AG10803 (cell line): ENCODE data around the gene GNLY.
"Not testable (repeated sequence)": the region's sequence is repeated elsewhere in the genome, so short reads cannot be mapped to it uniquely, and the experiment has no call there.

Source experiments
- DNase-seq: peaks from one replicate; pipeline ENCODE4 v3.0.0; 2010; ENCODE audit warnings: low read depth
- H3K4me3 ChIP-seq: 2 replicates; pipeline ENCODE4 v1.5.1; 2011; ENCODE audit warnings: mild to moderate bottlenecking, low read length, control low read depth
- CTCF ChIP-seq: conservative IDR thresholded peaks from 2 replicates; pipeline ENCODE4 v1.5.1; 2011; ENCODE audit warnings: mild to moderate bottlenecking, low read length, control low read depth, inconsistent platforms

The GNLY gene

GRCh38 chr2:85711578-85712060 is 17.5 kb downstream of the GNLY start:
- no peak for DNase-seq

GRCh38 chr2:85712336-85712735 is 18.2 kb downstream of the GNLY start:
- no peak for DNase-seq
- H3K4me3 ChIP-seq: no peak overlapping the region
- no peak for TF ChIP-seq CTCF

More at GRCh38 chr2:85711578-85712060, 17.5 kb downstream of the GNLY start:
- no peak for TF ChIP-seq CTCF
- no peak overlapping the region for H3K4me3 ChIP-seq

- DNase-seq: peak; percentile 38
- no peak for TF ChIP-seq CTCF
- H3K4me3 ChIP-seq: no peak overlapping the region
Observed at GRCh38 chr2:85712849-85713612, 18.9 kb downstream of the GNLY start.

GRCh38 chr2:85713836-85714235 is 19.7 kb downstream of the GNLY start:
- TF ChIP-seq CTCF: no peak
- no peak overlapping the region for H3K4me3 ChIP-seq
- no peak for DNase-seq

DNA sequence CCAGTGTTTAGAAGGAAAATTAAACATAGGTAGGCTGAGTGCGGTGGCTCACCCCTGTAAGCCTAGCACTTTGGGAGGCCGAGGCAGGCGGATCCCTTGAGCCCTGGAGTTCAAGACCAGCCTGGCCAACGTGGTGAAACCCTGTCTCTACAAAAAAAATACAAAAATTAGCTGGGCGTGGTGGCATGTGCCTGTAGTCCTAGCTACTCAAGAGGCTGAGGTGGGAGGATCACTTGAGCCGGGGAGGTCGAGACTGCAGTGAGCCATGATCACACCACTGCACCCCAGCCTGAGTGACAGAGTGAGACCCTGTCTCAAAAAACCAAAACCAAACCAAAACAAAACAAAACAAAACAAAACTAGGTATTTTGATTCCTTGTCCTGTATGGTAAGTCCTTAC is 20.3 kb downstream of the GNLY start:
- not testable (repeated sequence) for H3K4me3 ChIP-seq, DNase-seq

GRCh38 chr2:85714841-85715240 is 20.7 kb downstream of the GNLY start:
- no peak for DNase-seq
- H3K4me3 ChIP-seq: no peak overlapping the region
- TF ChIP-seq CTCF: no peak

- no peak for TF ChIP-seq CTCF
- DNase-seq: no peak
- no peak overlapping the region for H3K4me3 ChIP-seq
Observed at GRCh38 chr2:85716346-85716914, 22.3 kb downstream of the GNLY start.
